Activated CD4-positive, alpha-beta T cell treated with anti-CD3 and anti-CD28 coated beads, Interleukin-2, amount 10 ng/mL, durations not matched to agents 24 days and 14 days (primary cell): Measurements from ENCODE around the gene MTERF4. TPM values are rescaled to one million over a fixed set of nuclear protein-coding genes. Genes with fewer than 3 reads are reported as not detected.
"Not testable (repeated sequence)": the region's sequence is repeated elsewhere in the genome, so short reads cannot be mapped to it uniquely, and the experiment has no call there.

Source experiments
- DNase-seq: peaks from one replicate; pipeline ENCODE4 v3.0.0; 2022
- H3K27ac Mint-ChIP-seq: one replicate; pipeline ENCODE4 v1.8.0; 2022; ENCODE audit warnings: mild to moderate bottlenecking, mixed read lengths
- H3K27me3 Mint-ChIP-seq: one replicate; pipeline ENCODE4 v1.8.0; 2022; ENCODE audit warnings: mixed read lengths
- H3K36me3 Mint-ChIP-seq: one replicate; pipeline ENCODE4 v1.8.0; 2022; ENCODE audit warnings: low read depth, mild to moderate bottlenecking, mixed read lengths
- H3K4me1 Mint-ChIP-seq: one replicate; pipeline ENCODE4 v1.8.0; 2021; ENCODE audit warnings: mixed read lengths
- H3K4me3 Mint-ChIP-seq: one replicate; pipeline ENCODE4 v1.8.0; 2022; ENCODE audit warnings: mild to moderate bottlenecking, moderate library complexity, mixed read lengths
- H3K9me3 Mint-ChIP-seq: one replicate; pipeline ENCODE4 v1.8.0; 2021; ENCODE audit warnings: mixed read lengths
- intact Hi-C: fragments of 100-400 bp; cut with micrococcal nuclease; formaldehyde crosslinking; loops from one replicate; pipeline ENCODE4 v1.15.1; 2023
- total RNA-seq: library from RNA; stranded (reverse); gene quantifications from 2 replicates; pipeline ENCODE4 v1.2.3, GENCODE V29; 2022

The MTERF4 gene
- total RNA-seq, 1 donor from 2014 or later = 43.9 TPM

GRCh38 chr2:241112046-241112445, 10.0 kb upstream of the MTERF4 start:
- Mint-ChIP-seq H3K4me3 (peak overlapping the region; percentile 72), H3K4me1 (peaks cover 34% of the 10 kb centered on the region), H3K9me3 (peaks cover 8% of the 10 kb centered on the region), H3K27ac (peak overlapping the region; percentile 57), H3K27me3 (no peaks in the 10 kb centered on the region), H3K36me3 (peaks cover 52% of the 10 kb centered on the region)
- no peak for DNase-seq
- intact Hi-C loops = no loop called here

DNA sequence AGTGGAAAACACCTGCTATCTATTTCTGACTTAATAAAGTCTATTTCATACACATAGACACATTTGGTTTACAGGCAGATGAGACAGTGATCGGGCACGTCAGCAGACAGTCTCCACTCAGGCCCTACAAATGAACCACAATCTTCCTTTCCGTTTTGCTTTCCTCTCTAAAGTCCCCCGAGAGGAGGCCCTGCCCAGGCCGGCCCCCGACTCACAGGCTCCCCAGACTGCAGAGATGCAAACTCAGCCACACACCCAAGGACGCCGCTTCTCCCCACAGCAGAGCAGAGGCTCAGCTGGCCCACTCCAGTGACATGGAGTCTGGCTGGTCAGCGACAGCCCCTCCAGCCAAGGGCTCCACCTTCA, 9.3 kb upstream of the MTERF4 start:
- DNase-seq = no peak
- peaks cover 34% of the 10 kb centered on the region for H3K4me1 Mint-ChIP-seq
- intact Hi-C loops = no loop called here
- no peaks in the 10 kb centered on the region for H3K27me3 Mint-ChIP-seq
- peak overlapping the region; percentile 57 for H3K27ac Mint-ChIP-seq
- H3K9me3 Mint-ChIP-seq = peaks cover 8% of the 10 kb centered on the region
- H3K4me3 Mint-ChIP-seq = peak overlapping the region; percentile 72
- peaks cover 52% of the 10 kb centered on the region for H3K36me3 Mint-ChIP-seq

- no peak for DNase-seq
- Mint-ChIP-seq H3K4me1 (peaks cover 34% of the 10 kb centered on the region), H3K36me3 (peaks cover 49% of the 10 kb centered on the region)
Measured at GRCh38 chr2:241110607-241111439, 8.7 kb upstream of the MTERF4 start.

GRCh38 chr2:241110089-241110606, 8.1 kb upstream of the MTERF4 start:
- Mint-ChIP-seq H3K4me3 (peak overlapping the region; percentile 72), H3K27me3 (no peaks in the 10 kb centered on the region), H3K9me3 (peaks cover 8% of the 10 kb centered on the region), H3K36me3 (peaks cover 46% of the 10 kb centered on the region), H3K4me1 (peaks cover 34% of the 10 kb centered on the region), H3K27ac (peak overlapping the region; percentile 98)
- DNase-seq = no peak
- intact Hi-C loops = no loop called here

More at GRCh38 chr2:241110607-241111439, 8.7 kb upstream of the MTERF4 start:
- Mint-ChIP-seq H3K9me3 (peaks cover 8% of the 10 kb centered on the region), H3K27ac (peak overlapping the region; percentile 57), H3K4me3 (peak overlapping the region; percentile 72), H3K27me3 (no peaks in the 10 kb centered on the region)
- intact Hi-C loops = no loop called here

GRCh38 chr2:241109210-241110088, 7.4 kb upstream of the MTERF4 start:
- peaks cover 40% of the 10 kb centered on the region for H3K36me3 Mint-ChIP-seq
- H3K9me3 Mint-ChIP-seq = peaks cover 8% of the 10 kb centered on the region
- peaks cover 34% of the 10 kb centered on the region for H3K4me1 Mint-ChIP-seq
- no peak for DNase-seq
- H3K4me3 Mint-ChIP-seq = peak overlapping the region; percentile 73
- no peaks in the 10 kb centered on the region for H3K27me3 Mint-ChIP-seq
- intact Hi-C loops = no loop called here
- peak overlapping the region; percentile 98 for H3K27ac Mint-ChIP-seq

DNA sequence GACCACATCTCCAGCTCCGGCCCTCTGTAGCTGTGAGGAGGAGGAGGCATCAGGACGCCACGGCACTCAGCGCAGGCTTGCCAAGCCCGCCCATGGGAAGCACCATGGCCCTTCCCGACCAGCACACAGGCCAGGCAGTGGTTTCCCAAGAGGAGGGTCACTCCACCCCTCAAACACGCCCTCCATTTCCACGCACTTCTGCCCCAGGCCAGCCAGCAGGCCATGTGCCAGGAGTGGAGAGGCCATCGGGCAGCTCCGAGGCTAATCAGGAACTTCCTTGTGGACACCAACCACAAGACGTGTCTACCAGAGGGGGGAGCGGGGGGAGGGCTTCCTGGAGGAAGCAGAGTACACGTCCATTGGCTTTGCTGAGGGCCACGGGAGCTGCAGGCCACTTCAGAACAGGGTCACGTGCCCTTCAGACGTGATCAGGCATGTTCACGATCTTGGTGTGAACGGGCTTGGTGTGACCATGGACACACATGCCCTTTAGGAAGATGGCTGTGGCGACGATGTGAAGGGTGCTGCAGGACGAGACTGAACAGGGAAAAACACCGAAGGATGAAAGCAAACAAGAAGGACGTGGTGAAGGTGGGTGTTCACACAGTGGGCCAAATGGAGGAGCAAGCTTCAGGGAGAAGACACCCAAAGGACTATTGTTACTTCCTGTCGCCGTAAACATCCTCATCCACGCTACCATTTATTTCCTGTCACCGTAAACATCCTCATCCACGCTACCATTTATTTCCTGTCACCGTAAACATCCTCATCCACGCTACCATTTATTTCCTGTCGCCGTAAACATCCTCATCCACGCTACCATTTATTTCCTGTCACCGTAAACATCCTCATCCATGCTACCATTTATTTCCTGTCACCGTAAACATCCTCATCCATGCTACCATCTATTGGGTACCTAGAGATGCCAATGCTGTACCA, 6.5 kb upstream of the MTERF4 start:
- peak overlapping the region; percentile 98 for H3K27ac Mint-ChIP-seq
- intact Hi-C loops = no loop called here
- H3K4me3 Mint-ChIP-seq = peak overlapping the region; percentile 73
- no peaks in the 10 kb centered on the region for H3K27me3 Mint-ChIP-seq
- peaks cover 8% of the 10 kb centered on the region for H3K9me3 Mint-ChIP-seq
- DNase-seq = peak; percentile 80
- H3K36me3 Mint-ChIP-seq = peaks cover 35% of the 10 kb centered on the region
- H3K4me1 Mint-ChIP-seq = peaks cover 34% of the 10 kb centered on the region

GRCh38 chr2:241107031-241107783, 5.1 kb upstream of the MTERF4 start:
- Mint-ChIP-seq H3K4me3 (no peak overlapping the region), H3K36me3 (peaks cover 31% of the 10 kb centered on the region), H3K27ac (no peak overlapping the region), H3K4me1 (peaks cover 34% of the 10 kb centered on the region), H3K9me3 (peaks cover 8% of the 10 kb centered on the region), H3K27me3 (no peaks in the 10 kb centered on the region)
- intact Hi-C loops = no loop called here
- no peak for DNase-seq

DNA sequence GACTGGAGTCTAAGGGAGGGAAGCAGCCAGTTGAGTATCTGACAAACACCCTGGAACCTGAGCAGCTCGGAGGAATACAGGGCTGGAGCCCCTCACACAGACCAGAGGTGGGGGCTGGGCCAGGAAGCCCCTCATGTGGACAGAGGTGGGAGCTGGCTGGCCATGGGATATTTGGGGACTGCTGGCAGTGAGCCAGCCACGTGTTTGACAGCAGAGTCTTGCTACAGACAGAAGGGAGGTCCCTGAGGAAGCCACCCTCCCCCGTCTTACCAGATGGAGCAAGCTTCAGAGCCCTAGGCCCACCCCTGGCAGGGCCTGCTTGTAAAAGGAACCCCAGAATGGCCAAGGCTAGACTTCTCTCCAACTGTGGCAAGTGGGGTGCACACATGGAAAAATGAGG, 3.6 kb upstream of the MTERF4 start:
- peaks cover 23% of the 10 kb centered on the region for H3K36me3 Mint-ChIP-seq
- H3K27me3 Mint-ChIP-seq = no peaks in the 10 kb centered on the region
- intact Hi-C loops = no loop called here
- no peak for DNase-seq
- H3K27ac Mint-ChIP-seq = no peak overlapping the region
- peaks cover 35% of the 10 kb centered on the region for H3K4me1 Mint-ChIP-seq
- H3K4me3 Mint-ChIP-seq = no peak overlapping the region
- H3K9me3 Mint-ChIP-seq = peaks cover 8% of the 10 kb centered on the region

- H3K9me3 Mint-ChIP-seq, H3K4me3 Mint-ChIP-seq, H3K27ac Mint-ChIP-seq, DNase-seq, H3K27me3 Mint-ChIP-seq: not testable (repeated sequence)
- peaks cover 34% of the 10 kb centered on the region for H3K4me1 Mint-ChIP-seq
- peaks cover 30% of the 10 kb centered on the region for H3K36me3 Mint-ChIP-seq
- intact Hi-C loops = loop anchor here (5.0 kb wide), 2 partner anchors 113 to 533 kb away; partner anchors contain the start of genes ATG4B and THAP4
Measured at GRCh38 chr2:241104611-241105010, 2.5 kb upstream of the MTERF4 start.

- H3K36me3 Mint-ChIP-seq = peaks cover 36% of the 10 kb centered on the region
Measured at GRCh38 chr2:241103176-241103595, 1.1 kb upstream of the MTERF4 start.

DNA sequence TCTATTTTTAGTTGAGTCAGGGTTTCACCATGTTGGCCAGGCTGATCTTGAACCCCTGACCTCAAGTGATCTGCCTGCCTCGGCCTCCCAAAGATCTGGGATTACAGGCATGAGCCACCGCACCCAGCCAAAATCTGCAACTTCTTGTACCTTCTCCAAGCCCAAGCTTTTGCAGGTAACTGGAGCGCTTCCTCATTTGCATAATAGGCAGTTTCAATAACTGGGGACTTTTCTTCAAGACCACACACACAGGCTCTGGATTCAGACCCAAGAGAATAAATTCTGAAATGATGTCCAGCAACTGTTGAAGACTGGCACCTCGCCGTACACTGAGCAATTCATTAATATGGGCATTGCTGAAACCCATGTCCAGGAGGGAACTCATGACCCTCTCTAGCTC, 2.8 kb downstream of the MTERF4 start:
- no peak for DNase-seq
- Mint-ChIP-seq H3K36me3 (peaks cover 57% of the 10 kb centered on the region), H3K27ac (no peak overlapping the region), H3K4me3 (no peak overlapping the region), H3K9me3 (no peaks in the 10 kb centered on the region), H3K27me3 (no peaks in the 10 kb centered on the region), H3K4me1 (peaks cover 43% of the 10 kb centered on the region)
- intact Hi-C loops = no loop called here

More at GRCh38 chr2:241103176-241103595, 1.1 kb upstream of the MTERF4 start:
- Mint-ChIP-seq H3K4me1 (peaks cover 29% of the 10 kb centered on the region), H3K27ac (peak overlapping the region; percentile 98), H3K9me3 (no peaks in the 10 kb centered on the region), H3K27me3 (no peaks in the 10 kb centered on the region), H3K4me3 (peak overlapping the region; percentile 94)
- no peak for DNase-seq
- intact Hi-C loops = loop anchor here (5.0 kb wide), 2 partner anchors 114 to 534 kb away; partner anchors contain the start of genes ATG4B and THAP4

DNA sequence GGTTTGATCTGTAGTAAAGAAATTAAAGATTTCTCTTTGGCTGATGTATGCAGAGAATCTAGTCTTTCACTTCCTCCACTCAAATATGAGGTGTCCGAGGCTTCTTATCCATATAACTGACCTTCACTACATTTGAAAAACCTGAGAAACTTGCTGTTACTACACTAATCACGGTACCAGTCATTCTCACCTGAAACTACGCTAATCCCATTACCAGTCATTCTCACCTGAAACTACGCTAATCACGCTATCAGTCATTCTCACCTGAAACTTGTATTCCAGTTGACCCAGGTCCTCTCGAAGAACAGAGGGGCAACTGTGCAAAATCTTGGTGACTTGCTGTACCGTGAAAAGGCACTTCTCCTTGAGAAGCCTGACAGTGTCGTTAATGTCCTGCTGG, 5.1 kb downstream of the MTERF4 start:
- Mint-ChIP-seq H3K4me1 (peaks cover 36% of the 10 kb centered on the region), H3K27ac (no peak overlapping the region), H3K4me3 (no peak overlapping the region), H3K27me3 (no peaks in the 10 kb centered on the region), H3K36me3 (peaks cover 61% of the 10 kb centered on the region), H3K9me3 (no peaks in the 10 kb centered on the region)
- intact Hi-C loops = no loop called here
- DNase-seq = no peak
